SK-N-SH (cell line): ENCODE measurements around the gene TP53BP2. TPM values are rescaled to one million over a fixed set of nuclear protein-coding genes. Genes with fewer than 3 reads are reported as not detected.

Experiments used
- CTCF ChIA-PET: fragments of 300-600, 350-600 bp; formaldehyde crosslinking; extraction: SDS; loops from one replicate; lab custom pipeline; 2021; lab: Yijun Ruan, JAX
- POLR2A ChIA-PET: fragments of 350-600 bp; sonication (Branson Sonifier 250); formaldehyde crosslinking; extraction: SDS; loops from one replicate; lab custom pipeline; 2020; ENCODE audit warnings: antibody characterized with exemption, inconsistent platforms; lab: Yijun Ruan, JAX
- DNase-seq: peaks from one replicate; pipeline ENCODE4 v3.0.0; 2012
- H2AFZ ChIP-seq: fragments of 200-600 bp; sonication (generic); 2 replicates; pipeline ENCODE4 v1.8.1; 2016; ENCODE audit warnings: antibody characterized with exemption, mild to moderate bottlenecking, low read depth
- H3F3A ChIP-seq: fragments of 200-600 bp; sonication (generic); replicated peaks from 2 replicates; pipeline ENCODE3; 2016; ENCODE audit warnings: antibody characterized with exemption, mild to moderate bottlenecking; ENCODE audit not compliant: insufficient read depth
- H3K27ac ChIP-seq, 2 experiments: fragments of 200-500 bp in 1 of 2; fragments of 200-600 bp in 1 of 2; sonication (Bioruptor generic) in 1 of 2; sonication (generic), shearing (Covaris generic) in 1 of 2; 2 replicates each; pipeline versions ENCODE4 v1.5.1 to v1.6.1; 2014 to 2016; ENCODE audit warnings: low read depth in 2 of 2, inconsistent platforms in 1 of 2, low read length in 1 of 2, mild to moderate bottlenecking in 1 of 2, mixed read lengths in 1 of 2
- H3K27me3 ChIP-seq: fragments of 200-600 bp; sonication (generic), shearing (Covaris generic); 2 replicates; pipeline ENCODE4 v1.6.1; 2016; ENCODE audit warnings: mixed run types; ENCODE audit not compliant: insufficient read depth
- H3K36me3 ChIP-seq, 2 experiments: fragments of 200-500 bp in 1 of 2; fragments of 200-600 bp in 1 of 2; sonication (Bioruptor generic) in 1 of 2; sonication (generic) in 1 of 2; replicated peaks in 1 of 2; 2 replicates each; pipeline versions ENCODE3 to v1.5.1; 2014 to 2016; ENCODE audit warnings: low read length in 1 of 2, mild to moderate bottlenecking in 1 of 2; ENCODE audit not compliant: insufficient read depth in 2 of 2, control insufficient read depth in 1 of 2
- H3K4me1 ChIP-seq, 2 experiments: fragments of 200-500 bp in 1 of 2; fragments of 200-600 bp in 1 of 2; sonication (Bioruptor generic) in 1 of 2; sonication (generic), shearing (Covaris generic) in 1 of 2; 2 replicates each; pipeline versions ENCODE4 v1.5.1 to v1.6.1; 2014 to 2016; ENCODE audit warnings: low read depth in 1 of 2, low read length in 1 of 2, mixed run types in 1 of 2; ENCODE audit not compliant: insufficient read depth in 2 of 2, control insufficient read depth in 1 of 2
- H3K4me2 ChIP-seq: fragments of 200-600 bp; sonication (generic), shearing (Covaris generic); 2 replicates; pipeline ENCODE4 v1.6.1; 2017; ENCODE audit warnings: mixed run types
- H3K4me3 ChIP-seq, 2 experiments: fragments of 200-500 bp in 1 of 2; fragments of 200-600 bp in 1 of 2; sonication (Bioruptor generic) in 1 of 2; sonication (generic), shearing (Covaris generic) in 1 of 2; 2 replicates each; pipeline versions ENCODE4 v1.5.1 to v1.8.1; 2014 to 2016; ENCODE audit warnings: low read depth in 2 of 2, inconsistent platforms in 1 of 2, low read length in 1 of 2, mild to moderate bottlenecking in 1 of 2, mixed read lengths in 1 of 2, moderate library complexity in 1 of 2
- H3K79me2 ChIP-seq: fragments of 200-600 bp; sonication (generic); 2 replicates; pipeline ENCODE4 v1.8.1; 2017; ENCODE audit warnings: mild to moderate bottlenecking; ENCODE audit not compliant: insufficient read depth
- H3K9ac ChIP-seq: fragments of 200-600 bp; sonication (generic); 2 replicates; pipeline ENCODE4 v1.6.1; 2017; ENCODE audit warnings: mixed run types
- H3K9me2 ChIP-seq: fragments of 200-600 bp; sonication (generic); 2 replicates; pipeline ENCODE4 v1.6.1; 2017; ENCODE audit warnings: mixed run types
- H3K9me3 ChIP-seq: fragments of 200-600 bp; sonication (generic); 2 replicates; pipeline ENCODE4 v1.6.1; 2017; ENCODE audit warnings: mixed run types, mild to moderate bottlenecking, moderate library complexity
- H4K20me1 ChIP-seq: fragments of 200-600 bp; sonication (generic); 2 replicates; pipeline ENCODE4 v1.6.1; 2017; ENCODE audit warnings: mild to moderate bottlenecking, mixed run types; ENCODE audit not compliant: insufficient read depth
- CTCF ChIP-seq: fragments of 200-600 bp; sonication (generic); IDR thresholded peaks from 2 replicates; pipeline ENCODE4 v1.6.1; 2017; ENCODE audit warnings: antibody characterized with exemption, mild to moderate bottlenecking, moderate library complexity
- ELF1 ChIP-seq: IDR thresholded peaks from 2 replicates; pipeline ENCODE4 v1.4.0; 2012
- FOSL2 ChIP-seq: IDR thresholded peaks from 2 replicates; pipeline ENCODE4 v1.4.0; 2012; ENCODE audit warnings: low read depth, mild to moderate bottlenecking, moderate library complexity, borderline replicate concordance
- FOXJ3 ChIP-seq: sonication (generic); formaldehyde crosslinking; IDR thresholded peaks from 2 replicates; pipeline ENCODE4 v1.5.1; 2020; ENCODE audit warnings: mild to moderate bottlenecking, missing genetic modification reagents
- FOXM1 ChIP-seq: IDR thresholded peaks from 2 replicates; pipeline ENCODE4 v1.4.0; 2012; ENCODE audit warnings: low read depth, mild to moderate bottlenecking
- GABPA ChIP-seq: IDR thresholded peaks from 2 replicates; pipeline ENCODE4 v1.4.0; 2012; ENCODE audit warnings: low read depth, mild to moderate bottlenecking
- GATA2 ChIP-seq: sonication (generic); formaldehyde crosslinking; IDR thresholded peaks from 2 replicates; pipeline ENCODE4 v1.5.0; 2020; ENCODE audit warnings: mild to moderate bottlenecking, missing genetic modification reagents
- MXI1 ChIP-seq: IDR thresholded peaks from 2 replicates; pipeline ENCODE4 v1.6.1; 2012; ENCODE audit warnings: mild to moderate bottlenecking, low read depth, low read length, improper control_type of control experiment
- NFIC ChIP-seq: IDR thresholded peaks from 2 replicates; pipeline ENCODE4 v1.4.0; 2012; ENCODE audit warnings: borderline replicate concordance
- RCOR1 ChIP-seq: fragments of 150-350 bp; IDR thresholded peaks from 2 replicates; pipeline ENCODE4 v1.6.1; 2017; ENCODE audit warnings: antibody characterized with exemption, low read length
- TAF1 ChIP-seq: IDR thresholded peaks from 2 replicates; pipeline ENCODE4 v1.6.1; 2012; ENCODE audit warnings: low read depth, mild to moderate bottlenecking, low read length, moderate library complexity, borderline replicate concordance
- USF1 ChIP-seq: IDR thresholded peaks from 2 replicates; pipeline ENCODE4 v1.4.0; 2012; ENCODE audit warnings: low read depth, borderline replicate concordance
- WGBS: methylation state at CpG from one replicate; pipeline ENCODE4 v1.1.6; 2017; ENCODE audit warnings: low lambda C conversion rate; 5-methylcytosine and 5-hydroxymethylcytosine counted together
- polyA plus RNA-seq, 3 experiments: library from polyadenylated mRNA; depleted of rRNA; stranded (reverse); fragments of >200 nt; gene quantifications; 2 replicates each; pipeline ENCODE4 v1.2.3, GENCODE V29; 2012
- TF ChIP-seq, protein P1 (sequence below): IDR thresholded peaks from 2 replicates; pipeline ENCODE4; 2012
- TF ChIP-seq, protein P2 (sequence below): IDR thresholded peaks from 2 replicates; pipeline ENCODE4 v1.4.0; 2012; ENCODE audit warnings: low read depth
- TF ChIP-seq, protein P3 (sequence below): IDR thresholded peaks from 2 replicates; pipeline ENCODE4 v1.4.0; 2012; ENCODE audit warnings: low read depth, borderline replicate concordance

The TP53BP2 gene
- polyA plus RNA-seq, 1 of the 3 experiments (the other 2 are of a cell fraction), result 11.4 TPM

DNA sequence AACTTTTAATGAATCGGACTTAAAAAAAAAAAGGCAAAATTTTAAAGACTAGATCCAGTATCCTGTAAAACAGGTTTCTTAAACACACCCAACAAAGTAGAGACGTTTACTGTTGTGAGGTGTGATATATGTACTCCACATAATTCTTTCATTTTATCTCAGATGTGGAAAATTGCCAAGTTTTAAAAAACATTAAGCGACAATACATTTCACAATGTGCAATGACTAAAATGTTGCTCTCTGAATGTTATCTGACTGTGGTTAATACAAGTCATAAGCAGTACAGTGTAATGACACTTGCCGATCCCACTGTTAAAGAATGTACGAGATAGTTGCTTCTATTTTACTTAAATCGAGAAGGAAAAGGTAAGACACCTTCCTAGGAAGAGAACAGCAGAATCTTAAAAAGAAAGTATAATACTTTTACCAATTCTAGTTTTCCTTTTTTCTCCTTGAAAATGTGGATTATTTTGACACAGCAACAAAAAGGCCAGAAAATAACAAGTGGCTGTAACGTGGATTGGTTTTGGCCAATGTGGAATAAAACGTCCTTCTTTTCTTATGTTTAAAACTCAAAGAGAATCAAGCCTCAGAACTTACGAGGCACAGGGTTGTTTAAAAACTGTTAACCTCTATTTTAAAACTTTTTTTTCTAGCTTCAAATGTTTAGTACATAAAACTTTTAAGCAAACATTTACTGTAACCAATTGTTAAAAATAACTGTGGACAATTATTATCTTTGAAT lies 51.4 kb downstream of the TP53BP2 start:
- CTCF ChIA-PET, result interaction anchor here (0.6 to 2.1 kb wide), 2 partner anchors 17 to 31 kb away, joined by 3 to 8 read pairs; no protein-coding TSS in a partner anchor

DNA sequence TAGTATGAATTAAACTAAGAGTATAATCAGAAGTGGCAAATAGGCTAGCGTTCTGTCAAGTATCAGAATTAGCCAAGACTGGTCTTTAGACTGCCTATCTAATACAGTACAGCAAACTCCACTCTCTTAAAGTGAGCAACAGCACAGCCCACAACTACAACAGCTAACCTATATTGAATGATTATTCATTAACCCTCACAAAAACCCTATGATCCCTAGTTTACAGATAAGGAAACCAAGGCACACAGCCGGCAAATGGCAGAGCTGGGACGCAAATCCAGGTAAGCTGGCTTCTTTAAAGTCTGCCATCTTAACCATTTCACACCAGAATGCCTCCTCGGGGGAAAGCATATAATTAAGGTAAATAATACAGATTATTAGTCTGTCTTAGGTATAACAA lies 52.0 kb downstream of the TP53BP2 start:
- H3K79me2 ChIP-seq, result peaks cover 11% of the 10 kb centered on the region; the same call in 1 of the 2 replicates
- no peak overlapping the region for H2AFZ ChIP-seq
- no peaks in the 10 kb centered on the region for H3K4me1 ChIP-seq
- H3K9me2 ChIP-seq, result no peaks in the 10 kb centered on the region
- H3F3A ChIP-seq, result peaks cover 4% of the 10 kb centered on the region
- H3K27me3 ChIP-seq, result no peaks in the 10 kb centered on the region
- no peak overlapping the region for H3K4me2 ChIP-seq
- no peak overlapping the region for H3K27ac ChIP-seq
- TF ChIP-seq CTCF (no peak), ELF1 (no peak)
- TF ChIP-seq, protein P1, sequence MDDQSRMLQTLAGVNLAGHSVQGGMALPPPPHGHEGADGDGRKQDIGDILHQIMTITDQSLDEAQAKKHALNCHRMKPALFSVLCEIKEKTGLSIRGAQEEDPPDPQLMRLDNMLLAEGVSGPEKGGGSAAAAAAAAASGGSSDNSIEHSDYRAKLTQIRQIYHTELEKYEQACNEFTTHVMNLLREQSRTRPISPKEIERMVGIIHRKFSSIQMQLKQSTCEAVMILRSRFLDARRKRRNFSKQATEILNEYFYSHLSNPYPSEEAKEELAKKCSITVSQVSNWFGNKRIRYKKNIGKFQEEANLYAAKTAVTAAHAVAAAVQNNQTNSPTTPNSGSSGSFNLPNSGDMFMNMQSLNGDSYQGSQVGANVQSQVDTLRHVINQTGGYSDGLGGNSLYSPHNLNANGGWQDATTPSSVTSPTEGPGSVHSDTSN, result no peak
- TF ChIP-seq, protein P2, sequence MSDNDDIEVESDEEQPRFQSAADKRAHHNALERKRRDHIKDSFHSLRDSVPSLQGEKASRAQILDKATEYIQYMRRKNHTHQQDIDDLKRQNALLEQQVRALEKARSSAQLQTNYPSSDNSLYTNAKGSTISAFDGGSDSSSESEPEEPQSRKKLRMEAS, result no peak
- TF ChIP-seq, protein P3, sequence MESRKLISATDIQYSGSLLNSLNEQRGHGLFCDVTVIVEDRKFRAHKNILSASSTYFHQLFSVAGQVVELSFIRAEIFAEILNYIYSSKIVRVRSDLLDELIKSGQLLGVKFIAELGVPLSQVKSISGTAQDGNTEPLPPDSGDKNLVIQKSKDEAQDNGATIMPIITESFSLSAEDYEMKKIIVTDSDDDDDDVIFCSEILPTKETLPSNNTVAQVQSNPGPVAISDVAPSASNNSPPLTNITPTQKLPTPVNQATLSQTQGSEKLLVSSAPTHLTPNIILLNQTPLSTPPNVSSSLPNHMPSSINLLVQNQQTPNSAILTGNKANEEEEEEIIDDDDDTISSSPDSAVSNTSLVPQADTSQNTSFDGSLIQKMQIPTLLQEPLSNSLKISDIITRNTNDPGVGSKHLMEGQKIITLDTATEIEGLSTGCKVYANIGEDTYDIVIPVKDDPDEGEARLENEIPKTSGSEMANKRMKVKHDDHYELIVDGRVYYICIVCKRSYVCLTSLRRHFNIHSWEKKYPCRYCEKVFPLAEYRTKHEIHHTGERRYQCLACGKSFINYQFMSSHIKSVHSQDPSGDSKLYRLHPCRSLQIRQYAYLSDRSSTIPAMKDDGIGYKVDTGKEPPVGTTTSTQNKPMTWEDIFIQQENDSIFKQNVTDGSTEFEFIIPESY, result no peak
- TF ChIP-seq, all 33 proteins: peak for 0
- peaks cover 69 to 80% of the 10 kb centered on the region in 2 experiments for H3K36me3 ChIP-seq
- no peaks in the 10 kb centered on the region for H3K9me3 ChIP-seq
- ChIA-PET CTCF (interaction anchor here (2.1 kb wide), 1 partner anchor 18 kb away, joined by 8 read pairs; no protein-coding TSS in a partner anchor), POLR2A (no interaction called here)
- no peak overlapping the region for H3K4me3 ChIP-seq
- 96% methylated on average over 4 of the region's 4 CpGs for WGBS
- H4K20me1 ChIP-seq, result no peaks in the 10 kb centered on the region
- DNase-seq, result no peak
- H3K9ac ChIP-seq, result no peak overlapping the region

More for the DNA sequence above, 51.4 kb downstream of the TP53BP2 start:
- Histone ChIP-seq H3K9me3 (no peaks in the 10 kb centered on the region), H3F3A (peaks cover 4% of the 10 kb centered on the region), H3K27me3 (no peaks in the 10 kb centered on the region), H3K79me2 (peaks cover 11% of the 10 kb centered on the region; the same call in 1 of the 2 replicates), H3K9me2 (no peaks in the 10 kb centered on the region), H3K27ac (no peak overlapping the region), H3K9ac (no peak overlapping the region), H3K4me2 (no peak overlapping the region), H3K4me3 (no peak overlapping the region), H4K20me1 (no peaks in the 10 kb centered on the region), H2AFZ (no peak overlapping the region), H3K4me1 (no peaks in the 10 kb centered on the region), H3K36me3 (peaks cover 72 to 77% of the 10 kb centered on the region in 2 experiments)
- no peak for DNase-seq
- 93% methylated on average over 9 of the region's 9 CpGs for WGBS
- no peak for TF ChIP-seq TAF1
- TF ChIP-seq RCOR1, result no peak
- TF ChIP-seq NFIC, result no peak
- no peak for TF ChIP-seq GATA2 (CRISPR knock-in tag)
- TF ChIP-seq USF1, result no peak
- no peak for TF ChIP-seq FOXM1
- TF ChIP-seq GABPA, result no peak
- TF ChIP-seq FOSL2, result no peak
- no peak for TF ChIP-seq FOXJ3 (CRISPR knock-in tag)
- TF ChIP-seq MXI1, result no peak
- POLR2A ChIA-PET, result no interaction called here
